HG03175 (cell line): ENCODE data around the gene WWOX.

Experiments used
- ATAC-seq: cut with Tn5 transposase; IDR thresholded peaks from one replicate; pipeline ENCODE4 v1.9.1; 2021; ENCODE audit warnings: mild to moderate bottlenecking, moderate library complexity; ENCODE audit not compliant: unreplicated experiment

WWOX gene

DNA sequence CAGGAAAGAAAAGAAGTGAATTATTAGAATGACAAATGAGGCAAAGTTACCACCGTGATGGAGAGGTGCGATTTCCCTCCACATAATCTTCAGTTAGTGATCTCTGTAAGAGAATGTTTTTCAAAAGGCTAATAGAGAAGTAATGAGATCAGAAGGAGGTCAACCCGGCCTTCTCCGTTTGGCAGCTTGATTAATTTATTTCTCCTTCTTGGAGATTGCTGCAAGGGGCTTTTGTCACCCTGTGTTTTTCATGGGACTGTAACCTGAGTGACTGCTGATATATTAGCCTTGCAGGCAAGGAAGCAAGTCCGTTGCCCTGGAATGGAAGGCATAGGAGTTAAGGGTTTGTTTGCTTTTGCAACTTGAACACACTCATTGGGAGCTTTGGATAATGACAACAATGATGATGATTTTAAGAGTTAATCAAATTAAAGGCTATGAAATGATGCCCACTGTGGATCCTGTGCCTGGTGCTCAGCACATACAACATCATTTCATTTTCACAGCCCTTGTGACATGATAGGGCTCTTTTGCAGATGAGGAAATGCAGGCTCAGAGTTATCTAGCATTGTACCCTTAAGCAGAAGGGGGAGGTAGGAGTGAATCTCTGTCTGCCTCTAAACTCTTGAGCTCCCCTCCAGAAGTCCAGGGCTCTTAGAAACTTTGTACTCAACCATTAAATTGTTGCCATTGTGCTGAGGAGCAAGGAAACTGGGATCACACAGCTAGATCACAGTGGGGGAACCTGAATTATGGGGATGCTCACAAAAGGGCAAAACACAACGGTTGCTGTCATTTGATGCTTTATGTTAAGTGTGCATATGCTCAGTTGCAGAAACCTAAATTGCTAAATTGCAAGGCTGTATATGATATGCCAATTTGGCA is 226.3 kb downstream of the WWOX start:
- ATAC-seq, result no peak

DNA sequence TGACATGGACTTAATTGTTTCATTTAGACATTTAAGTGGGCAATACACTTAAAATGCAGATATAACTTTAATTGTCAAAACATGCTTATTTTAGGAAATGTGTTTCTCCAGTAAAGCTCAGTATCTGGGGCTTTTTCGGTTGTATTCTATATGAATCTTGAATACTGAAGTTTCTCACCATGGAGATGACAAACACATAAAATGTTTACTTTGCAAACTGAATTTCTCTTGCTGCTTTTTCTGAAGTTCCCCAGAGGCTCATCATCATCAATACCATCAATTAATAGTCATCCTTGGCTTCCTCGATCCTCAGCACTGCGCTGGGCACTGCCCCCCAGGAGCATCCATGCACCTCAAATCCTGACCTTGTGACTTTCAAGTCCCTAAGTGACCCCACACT is 227.3 kb downstream of the WWOX start:
- ATAC-seq, result no peak

DNA sequence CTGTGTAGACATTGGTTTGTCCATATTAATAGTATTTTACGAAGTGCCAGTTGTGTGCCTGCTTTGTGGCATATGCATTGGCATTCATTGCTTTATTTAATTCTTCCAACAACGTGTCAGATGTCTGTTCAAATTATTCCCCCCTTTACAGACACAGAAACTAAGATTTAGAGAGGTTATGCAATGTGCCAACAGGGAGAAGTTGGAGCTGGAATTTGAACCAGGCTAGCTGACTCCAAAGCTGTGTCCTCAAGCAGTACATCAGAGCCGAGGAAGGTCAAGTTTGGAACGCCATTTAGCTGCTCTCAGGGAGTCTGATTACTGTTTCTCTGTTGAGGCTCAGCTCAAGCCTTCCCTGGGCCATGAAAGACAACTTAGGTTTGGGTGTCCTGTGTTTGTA is 232.3 kb downstream of the WWOX start:
- no peak for ATAC-seq

DNA sequence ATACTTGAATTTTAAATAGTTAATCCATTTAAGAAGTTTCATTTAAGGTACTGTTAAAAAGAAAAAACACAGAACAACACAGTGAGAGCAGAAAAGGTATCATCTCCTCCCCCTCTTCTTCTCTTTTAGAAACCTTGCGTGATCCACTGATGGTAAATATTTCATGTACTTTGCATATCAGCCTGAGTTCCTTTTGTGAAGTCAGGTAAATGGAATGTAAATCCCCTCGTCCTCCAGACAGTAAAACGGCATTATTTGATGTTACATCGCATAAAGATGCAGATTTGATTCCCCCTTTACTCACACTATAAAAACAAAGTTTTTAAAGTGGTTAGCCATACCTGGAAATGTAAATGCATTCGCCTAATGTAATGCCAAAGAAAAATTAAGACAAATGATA is 234.4 kb downstream of the WWOX start:
- no peak for ATAC-seq

DNA sequence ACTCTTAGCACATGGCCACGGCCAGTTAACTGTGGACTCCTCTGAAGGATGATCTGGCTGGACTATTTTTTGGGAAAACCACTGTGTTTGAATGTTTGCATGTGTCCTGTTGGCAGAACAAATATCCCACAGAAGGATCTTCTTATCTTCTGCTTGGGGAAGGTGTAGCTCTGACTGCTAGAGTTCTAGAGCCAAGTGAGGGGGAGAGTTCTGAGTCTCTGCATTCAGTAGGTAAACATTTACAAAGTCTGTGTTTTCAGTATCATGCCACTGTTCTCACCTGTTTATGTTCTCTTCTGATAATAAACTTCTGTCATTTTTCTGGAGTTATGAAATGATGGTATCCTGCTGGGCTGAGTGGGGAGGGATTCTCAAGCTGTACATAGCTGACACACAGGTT is 241.1 kb downstream of the WWOX start:
- no peak for ATAC-seq

DNA sequence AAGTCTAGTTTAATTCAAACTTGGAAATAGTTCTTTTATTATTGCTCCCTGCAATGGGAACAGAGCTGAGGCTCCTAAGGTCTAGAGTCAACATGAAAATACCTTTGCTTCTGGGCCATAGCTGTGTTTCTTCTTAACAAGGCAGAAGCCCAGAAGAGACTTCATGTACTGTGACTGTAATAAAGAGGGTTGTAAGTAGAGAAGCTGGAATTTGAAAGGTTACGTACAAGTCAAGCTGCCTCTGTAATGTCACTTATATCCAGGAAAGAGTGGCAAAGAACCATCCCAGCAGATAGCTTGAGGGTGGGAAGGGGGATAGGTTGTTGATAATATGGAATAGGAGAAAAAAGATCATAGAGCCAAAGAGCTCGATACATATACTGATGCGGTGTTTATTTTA is 248.6 kb downstream of the WWOX start:
- ATAC-seq, result no peak

DNA sequence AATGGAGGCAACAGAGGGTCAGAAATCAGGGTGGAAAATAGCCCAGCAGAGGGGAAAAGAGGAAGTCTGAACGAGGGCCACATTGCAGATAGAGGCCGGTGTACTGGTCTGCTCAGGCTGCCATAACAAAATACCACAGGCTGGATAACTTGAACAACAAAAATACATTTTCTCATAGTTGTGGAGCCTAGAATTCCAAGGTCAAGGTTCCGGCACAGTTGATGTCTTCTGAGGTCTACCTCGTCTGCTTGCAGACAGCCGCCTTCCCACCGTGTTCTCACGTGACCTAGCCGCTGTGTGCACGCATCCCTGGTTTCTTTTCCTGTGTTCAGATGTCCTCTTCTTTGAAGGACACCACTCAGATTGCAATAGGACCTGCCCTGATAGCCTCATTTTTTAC is 249.4 kb downstream of the WWOX start:
- no peak for ATAC-seq

DNA sequence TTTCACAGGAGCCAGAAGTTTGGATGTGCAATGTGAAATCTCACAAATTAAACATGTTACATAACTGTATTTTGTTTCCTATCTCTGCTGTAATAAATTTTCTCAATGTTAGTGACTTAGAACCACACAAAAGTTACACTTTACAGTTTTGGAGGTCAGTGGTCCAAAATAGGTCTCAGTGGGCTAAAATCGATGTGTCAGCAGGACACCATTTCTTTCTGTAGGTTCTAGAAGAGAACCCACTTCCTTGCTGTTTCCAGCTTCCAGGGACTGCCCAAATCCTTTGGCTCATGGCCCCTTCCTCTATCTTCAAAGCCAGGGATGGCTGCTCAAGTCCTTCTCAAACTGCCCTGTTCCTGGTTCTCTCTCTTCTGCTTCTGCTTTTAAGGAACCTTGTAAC is 252.7 kb downstream of the WWOX start:
- no peak for ATAC-seq

DNA sequence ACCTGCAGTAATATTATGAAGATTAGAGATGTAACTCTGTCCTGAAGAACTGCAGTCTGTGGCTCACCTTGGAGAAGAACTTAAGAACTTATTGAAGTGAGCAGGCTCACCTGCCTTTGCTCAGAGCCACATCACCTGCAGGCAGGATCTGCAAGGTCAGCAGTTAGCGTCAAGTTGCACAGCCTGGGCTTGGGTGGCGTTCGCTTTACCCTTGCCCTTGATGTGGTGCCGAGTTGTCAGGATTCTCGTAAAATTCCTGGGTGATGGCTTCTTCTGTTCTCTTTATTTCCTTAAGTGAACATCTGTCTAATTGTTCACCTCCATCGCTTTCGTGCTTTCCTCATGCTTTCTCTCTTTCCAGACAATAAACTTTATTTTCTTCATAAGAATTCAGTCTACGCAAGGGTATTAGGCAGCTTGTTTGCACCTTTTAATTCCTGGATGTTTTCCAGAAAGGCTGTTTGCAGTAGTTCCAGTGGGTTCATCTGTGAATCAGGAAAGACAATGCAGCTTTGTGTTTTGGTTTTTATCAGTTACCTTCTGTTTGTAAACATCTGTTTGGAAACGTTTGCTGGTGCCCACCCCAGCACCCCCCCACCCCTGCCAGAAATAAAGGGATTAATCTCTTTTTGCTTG is 254.3 kb downstream of the WWOX start:
- ATAC-seq, result no peak

DNA sequence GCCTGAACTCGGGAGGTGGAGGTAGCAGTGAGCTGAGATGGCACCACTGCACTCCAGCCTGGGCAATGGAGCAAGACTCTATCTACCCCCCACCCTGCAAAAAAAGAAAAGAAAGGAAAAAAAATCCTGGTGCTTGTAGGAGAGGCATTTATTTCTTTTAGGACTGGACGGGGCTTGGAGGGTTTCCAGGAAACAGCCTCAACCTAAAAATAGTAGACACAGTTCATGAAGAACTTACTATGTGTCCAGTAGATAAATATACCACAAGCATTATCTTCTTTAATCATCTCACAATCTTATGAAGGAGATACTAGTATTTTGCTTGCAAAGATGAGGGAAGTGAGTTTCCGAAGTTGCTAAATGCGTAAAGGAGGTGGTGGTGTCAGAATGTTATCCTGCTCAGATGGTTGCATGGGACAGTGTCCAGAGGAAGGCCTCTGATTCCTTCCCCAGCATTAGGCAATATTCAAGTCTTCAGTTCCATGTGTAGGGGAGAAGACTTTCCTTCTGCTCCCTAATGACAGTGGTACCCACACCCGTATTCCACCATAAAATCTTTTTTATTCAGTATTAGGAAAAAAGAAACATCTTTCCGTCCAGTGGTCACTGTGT is 263.2 kb downstream of the WWOX start:
- no peak for ATAC-seq

DNA sequence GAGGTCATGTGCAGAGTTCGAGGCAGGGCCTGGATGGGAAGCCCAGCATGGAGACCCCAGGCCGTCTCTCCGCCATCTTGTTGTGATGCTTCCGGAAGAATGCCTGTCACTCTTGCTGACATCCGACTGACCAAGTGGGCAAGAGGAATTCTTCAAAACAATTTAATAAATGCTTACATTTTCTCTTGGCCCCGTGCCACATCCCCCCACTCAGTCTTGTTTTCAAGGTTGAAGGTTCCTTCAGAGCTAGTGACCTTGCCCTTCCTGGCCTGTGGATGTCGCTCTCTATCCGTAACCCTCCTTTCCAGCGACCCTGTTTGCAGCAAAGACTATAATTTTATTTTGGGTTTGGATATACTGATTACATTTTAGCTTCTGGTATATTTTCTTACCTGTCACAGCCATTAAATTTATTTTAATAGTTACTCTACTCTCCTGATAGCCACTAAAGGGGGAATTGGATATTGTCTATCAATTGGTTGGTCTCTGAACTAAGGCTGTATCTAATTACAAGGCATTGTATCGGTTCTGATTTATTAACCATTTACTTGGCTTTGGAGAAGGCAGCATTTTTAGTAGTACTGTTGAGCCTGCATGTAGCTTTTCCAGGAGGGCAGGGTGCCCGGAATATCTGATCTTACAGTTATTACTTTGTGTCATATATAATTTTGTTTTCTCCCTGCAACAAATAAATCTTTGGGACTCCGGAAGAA is 264.5 kb downstream of the WWOX start:
- ATAC-seq, result no peak

DNA sequence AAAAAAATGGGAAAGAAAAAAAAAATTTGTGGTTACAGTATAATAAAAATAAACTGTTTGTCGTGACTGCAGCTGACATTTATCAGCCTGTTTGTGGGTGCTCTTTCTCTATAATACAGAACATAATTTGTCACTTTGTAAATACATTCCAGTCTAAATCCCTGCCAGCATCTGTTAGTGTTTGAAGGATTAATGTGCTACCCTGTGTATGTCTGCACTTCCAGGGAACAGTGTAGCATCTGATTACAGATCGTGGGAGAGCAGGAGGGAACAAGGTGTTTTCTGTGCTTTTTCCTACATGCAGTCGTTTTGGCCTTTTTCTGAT is 265.1 kb downstream of the WWOX start:
- no peak for ATAC-seq

DNA sequence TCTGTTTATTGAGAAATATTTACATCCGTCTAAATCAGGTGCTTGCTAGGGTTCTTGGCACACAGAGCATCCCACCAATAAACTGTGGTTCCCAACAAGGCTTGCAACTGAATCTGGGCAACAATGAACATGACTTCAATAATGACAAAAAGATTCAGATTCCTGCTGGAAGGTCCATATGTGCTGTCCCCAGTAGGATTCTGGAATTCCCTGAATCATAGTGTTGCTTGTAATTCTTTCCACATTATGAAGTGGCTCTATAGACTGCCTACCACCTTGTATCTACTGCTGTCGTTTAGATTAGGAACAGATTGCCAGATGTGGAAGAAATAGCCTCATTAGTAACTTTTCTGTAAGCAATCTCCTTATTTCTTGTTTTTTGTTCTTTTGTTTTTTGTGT is 265.9 kb downstream of the WWOX start:
- no peak for ATAC-seq

DNA sequence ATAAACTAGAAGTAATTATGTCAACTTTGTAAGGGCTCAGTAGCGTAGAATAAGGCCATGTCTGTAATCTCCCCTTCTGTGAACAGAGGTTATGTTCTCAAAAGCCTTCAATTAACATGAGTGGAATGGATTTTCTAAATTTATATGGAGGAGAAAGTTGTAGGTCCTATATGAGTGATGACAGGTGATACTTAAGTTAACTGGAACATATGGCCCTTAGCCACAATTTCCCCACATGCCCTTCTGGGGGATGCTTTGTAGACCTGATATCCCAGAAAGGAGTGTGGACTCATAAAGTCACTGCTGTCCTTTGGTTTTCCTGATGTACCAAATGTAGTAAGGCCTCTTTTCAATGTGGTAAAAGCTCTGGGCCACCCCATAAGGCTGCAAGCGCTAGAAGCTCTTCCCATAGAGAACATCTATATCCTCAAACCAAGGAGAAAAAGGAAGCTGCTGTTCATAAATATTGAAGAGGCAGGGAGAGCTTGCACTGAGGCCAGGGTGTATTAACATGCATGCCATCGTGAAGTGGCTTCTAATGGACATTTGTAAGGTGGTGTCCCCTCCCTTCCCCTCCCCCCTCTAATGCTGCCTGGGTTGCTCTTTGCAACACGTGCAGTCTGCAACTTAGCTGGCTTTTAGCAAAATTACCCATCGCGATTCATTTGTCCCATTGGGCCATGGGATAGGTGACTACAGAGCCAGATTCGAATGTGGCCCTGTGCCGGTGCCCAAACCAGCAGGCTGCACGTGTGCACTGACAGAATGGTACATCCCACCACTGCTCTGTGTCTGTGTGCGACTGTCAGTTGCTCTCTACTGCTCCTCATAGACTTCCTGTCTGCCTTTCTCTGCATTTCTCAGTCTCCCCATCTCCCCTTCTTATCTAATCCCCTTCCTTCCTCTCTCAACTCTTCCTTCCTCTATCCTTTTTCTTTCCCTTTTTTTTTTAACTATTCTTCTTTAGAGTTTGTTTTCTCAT is 269.0 kb downstream of the WWOX start:
- no peak for ATAC-seq

DNA sequence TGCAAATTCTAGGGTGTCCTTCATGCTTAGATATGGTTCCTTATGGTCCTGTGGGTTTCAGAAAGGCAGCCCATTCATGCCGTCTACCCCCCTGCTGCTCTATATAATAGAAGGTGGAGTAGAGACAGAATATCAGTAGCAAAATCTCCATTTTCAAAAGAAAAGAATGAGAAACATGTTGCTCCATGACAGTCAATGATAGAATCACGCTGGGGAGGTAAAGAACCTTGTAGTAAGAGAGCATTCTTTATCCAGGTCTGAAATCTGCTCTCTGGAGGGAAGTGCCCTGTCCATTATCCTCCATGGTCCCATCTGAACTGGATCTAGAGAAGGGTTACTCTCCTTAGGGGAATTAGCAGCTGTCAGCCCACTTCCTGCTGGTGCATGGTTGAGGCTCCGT is 272.8 kb downstream of the WWOX start:
- no peak for ATAC-seq

DNA sequence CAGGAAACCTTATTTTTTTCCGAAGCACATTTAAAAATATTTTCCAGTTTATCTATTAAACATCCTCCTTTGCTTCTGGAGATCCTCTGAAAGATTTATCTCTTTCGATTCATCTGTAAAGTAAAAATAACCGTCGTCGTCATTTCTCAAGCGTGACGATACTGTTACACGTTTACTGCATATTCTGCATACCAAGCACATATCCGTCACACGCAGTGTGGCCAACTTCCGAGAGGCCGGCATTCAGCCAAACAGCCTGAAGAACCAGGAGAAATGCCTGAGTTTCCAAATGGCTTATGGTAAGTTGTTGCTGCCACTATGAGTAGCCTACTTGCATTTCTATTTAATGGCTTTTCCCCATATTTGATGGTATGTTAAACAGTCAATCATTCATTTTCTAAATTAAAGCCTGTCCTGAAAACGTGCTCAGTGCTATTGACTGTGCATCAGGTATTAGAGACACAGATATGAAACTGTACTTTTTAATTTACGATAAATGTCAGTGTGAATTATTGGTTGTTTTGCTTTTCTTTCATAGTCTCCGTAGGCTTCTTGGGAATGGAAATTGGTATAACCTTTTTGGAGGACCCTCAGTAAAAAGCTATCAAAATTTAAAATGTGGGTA is 275.7 kb downstream of the WWOX start:
- no peak for ATAC-seq

DNA sequence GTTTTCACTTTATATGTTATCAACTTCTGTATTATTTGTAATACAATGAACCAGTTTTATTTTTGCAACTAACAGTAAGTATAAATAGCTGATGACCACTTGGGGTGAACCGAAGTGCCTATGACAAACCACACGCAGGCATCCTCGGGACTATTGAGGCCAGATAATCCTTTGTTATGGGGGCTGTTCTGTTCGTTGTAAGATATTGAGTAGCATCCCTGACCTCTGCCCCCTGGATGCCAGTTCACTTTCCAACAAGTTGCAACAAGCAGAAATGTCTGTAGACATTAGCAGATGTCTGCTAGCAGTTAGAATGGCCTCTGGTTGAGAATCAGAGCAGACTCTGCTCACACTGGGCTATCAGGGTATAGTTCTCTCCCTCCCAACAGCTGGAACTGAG is 277.0 kb downstream of the WWOX start:
- no peak for ATAC-seq

DNA sequence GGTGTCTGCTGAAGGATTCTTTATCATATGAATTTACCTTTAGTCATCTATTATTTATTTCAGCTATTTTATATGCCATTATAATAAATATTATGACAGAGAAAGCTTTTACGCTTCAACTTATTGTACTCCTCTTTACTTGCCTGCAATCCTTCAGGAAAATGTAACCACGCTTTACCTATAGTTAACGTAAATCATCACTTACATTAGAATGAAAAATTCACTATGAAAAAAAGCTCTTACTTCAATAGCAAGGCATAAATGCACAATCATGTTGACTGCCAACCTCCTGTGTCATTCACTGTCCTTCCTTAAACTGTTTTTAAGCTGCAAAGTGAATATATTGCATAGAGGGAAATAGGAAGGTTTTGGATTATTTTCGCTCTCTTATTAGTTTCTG is 277.9 kb downstream of the WWOX start:
- ATAC-seq, result no peak

DNA sequence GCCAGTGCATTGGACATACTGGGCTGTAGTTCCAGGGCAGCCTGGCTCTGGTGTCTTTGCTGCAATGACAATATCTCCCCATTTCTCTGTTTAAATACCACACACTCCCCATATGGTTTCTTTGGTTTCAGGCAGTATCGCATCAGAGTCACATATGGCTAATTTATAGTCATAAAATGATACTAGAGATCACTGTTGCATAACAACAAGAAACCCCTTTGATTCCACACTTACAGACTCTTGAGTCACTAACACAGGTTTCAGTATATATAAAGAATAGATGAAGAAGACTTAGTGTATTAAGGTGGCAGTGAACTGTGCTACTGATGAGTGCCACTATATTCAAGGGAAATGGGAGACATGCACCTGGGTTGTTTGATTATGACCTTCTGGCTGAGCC is 281.6 kb downstream of the WWOX start:
- ATAC-seq, result no peak

DNA sequence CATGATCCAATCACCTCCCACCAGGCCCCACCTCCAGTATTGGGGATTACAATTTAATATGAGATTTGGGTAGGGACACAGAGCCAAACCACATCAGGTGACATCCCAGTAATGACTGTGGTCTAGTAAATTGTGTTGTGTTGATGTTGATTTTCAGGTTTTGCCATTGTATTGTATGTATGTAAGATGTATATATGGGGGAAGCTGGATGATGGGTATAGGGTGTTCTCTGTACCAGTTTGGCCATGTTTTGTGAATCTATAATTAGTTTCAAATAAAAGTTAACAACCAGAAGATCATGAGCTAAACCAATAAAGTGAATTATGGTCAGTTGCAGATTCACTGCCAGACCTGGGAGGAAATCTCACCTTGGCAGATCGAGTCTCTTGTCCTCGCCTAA is 283.7 kb downstream of the WWOX start:
- ATAC-seq, result no peak
